Upper lobe of left lung (tissue), 6 donors: Measurements from ENCODE around the gene FGF10. TPM values are rescaled to one million over a fixed set of nuclear protein-coding genes. Genes with fewer than 3 reads are reported as not detected.

Experiments
- ATAC-seq, 2 donors: fragments of 200-7000 bp; cut with Tn5 transposase; one replicate each; pipeline ENCODE4 v1.9.1; 2022; ENCODE audit warnings: mild to moderate bottlenecking in 2 of 2, moderate library complexity in 2 of 2; ENCODE audit not compliant: low FRiP score in 2 of 2
- DNase-seq, 2 donors: peaks; one replicate each; pipeline ENCODE4 v3.0.0-alpha.2; 2019 to 2020
- H3K27ac ChIP-seq, 4 donors: fragments of 200-600 bp; sonication (generic); one replicate each; pipeline ENCODE4 v1.5.1; 2016 to 2019
- H3K27me3 ChIP-seq, 4 donors: fragments of 200-600 bp; sonication (generic); one replicate each; pipeline ENCODE4 v1.5.1; 2017 to 2019
- H3K36me3 ChIP-seq, 4 donors: fragments of 200-600 bp; sonication (generic); one replicate each; pipeline ENCODE4 v1.5.1; 2016 to 2019
- H3K4me1 ChIP-seq, 4 donors: fragments of 200-600 bp; sonication (generic); one replicate each; pipeline ENCODE4 v1.5.1; 2018 to 2019
- H3K4me3 ChIP-seq, 4 donors: fragments of 200-600 bp; sonication (generic); one replicate each; pipeline ENCODE4 v1.5.1; 2017 to 2019; ENCODE audit warnings: mild to moderate bottlenecking in 2 of 4, moderate library complexity in 1 of 4
- H3K9me3 ChIP-seq, 4 donors: fragments of 200-600 bp; sonication (generic); one replicate each; pipeline ENCODE4 v1.5.1; 2018 to 2019
- EP300 ChIP-seq, 4 donors: sonication (generic); formaldehyde crosslinking; IDR thresholded peaks; one replicate each; pipeline ENCODE4 v1.5.1; 2017; ENCODE audit warnings: antibody characterized with exemption in 4 of 4, control low read depth in 2 of 4
- POLR2A ChIP-seq, 4 donors: fragments of 450-650 bp; IDR thresholded peaks; one replicate each; pipeline ENCODE4 v1.5.1; 2016 to 2017; ENCODE audit warnings: antibody characterized with exemption in 4 of 4, mild to moderate bottlenecking in 2 of 4
- POLR2AphosphoS5 ChIP-seq, 2 donors: sonication (generic); formaldehyde crosslinking; IDR thresholded peaks; one replicate each; pipeline ENCODE4 v1.5.1; 2017; ENCODE audit warnings: antibody characterized with exemption in 2 of 2
- WGBS, 2 donors: methylation state at CpG; one replicate each; pipeline ENCODE4 v1.1.5; 2017 to 2018; 5-methylcytosine and 5-hydroxymethylcytosine counted together
- total RNA-seq, 6 donors: library from RNA; depleted of rRNA in 4 of 6; stranded (reverse); fragments of >200 nt in 4 of 6; gene quantifications; one replicate each; pipeline versions ENCODE4 v1.1.0 to v1.2.1, GENCODE V29; 2016 to 2021
- TF ChIP-seq, protein P1 (sequence below), 6 experiments: fragments of 450-650 bp in 4 of 6; fragments of 200-600 bp in 2 of 6; sonication (generic) in 2 of 6; IDR thresholded peaks; one replicate each; pipeline ENCODE4 v1.5.1; 2016 to 2019; ENCODE audit warnings: antibody characterized with exemption in 6 of 6
- donor health status: DM: no; HTN: no; CAD: no; lungs with moderate emphysema.
- donor health status: DM: no; HTN: yes; CAD: no; lungs with severe emphysema.

FGF10 gene
- total RNA-seq, 6 donors from 2014 or later, result 1.1 to 12.6 (median 2.4) TPM

DNA sequence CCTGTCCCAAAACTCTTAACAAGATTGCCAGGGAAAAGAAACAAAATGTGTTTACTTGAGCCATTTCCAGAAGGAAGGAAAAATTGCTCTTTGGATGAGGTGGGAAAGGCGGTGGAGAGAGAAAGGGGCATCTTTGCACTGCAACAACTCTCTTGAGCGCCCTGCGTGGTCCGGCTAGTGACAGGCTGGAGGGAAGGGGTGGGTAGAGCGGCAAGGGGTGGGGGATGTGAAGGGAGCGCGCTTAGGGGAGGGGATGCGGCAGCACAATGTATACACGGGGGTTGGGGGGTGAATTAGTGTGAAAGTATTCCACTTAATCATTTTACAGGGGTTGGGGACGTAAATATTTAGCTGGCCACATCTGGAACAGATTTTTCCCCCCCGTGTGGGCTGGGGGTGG is 1.3 kb downstream of the FGF10 start:
- WGBS, 2 donors, result 4 to 5% methylated on average over 11 of the region's 11 CpGs
- no peak for DNase-seq
- peaks cover 5 to 21% (median 7%) of the 10 kb centered on the region in 4 donors for H3K4me1 ChIP-seq
- H3K36me3 ChIP-seq, result no peaks in the 10 kb centered on the region
- no peak for ATAC-seq
- peaks cover 0 to 2% (median 0%) of the 10 kb centered on the region in 4 donors for H3K27me3 ChIP-seq
- no peaks in the 10 kb centered on the region for H3K9me3 ChIP-seq
- no peak for TF ChIP-seq POLR2A (IDR thresholded peaks at IDR 0.05)
- no peak for TF ChIP-seq POLR2AphosphoS5 (IDR thresholded peaks at IDR 0.05)
- TF ChIP-seq, protein P1, sequence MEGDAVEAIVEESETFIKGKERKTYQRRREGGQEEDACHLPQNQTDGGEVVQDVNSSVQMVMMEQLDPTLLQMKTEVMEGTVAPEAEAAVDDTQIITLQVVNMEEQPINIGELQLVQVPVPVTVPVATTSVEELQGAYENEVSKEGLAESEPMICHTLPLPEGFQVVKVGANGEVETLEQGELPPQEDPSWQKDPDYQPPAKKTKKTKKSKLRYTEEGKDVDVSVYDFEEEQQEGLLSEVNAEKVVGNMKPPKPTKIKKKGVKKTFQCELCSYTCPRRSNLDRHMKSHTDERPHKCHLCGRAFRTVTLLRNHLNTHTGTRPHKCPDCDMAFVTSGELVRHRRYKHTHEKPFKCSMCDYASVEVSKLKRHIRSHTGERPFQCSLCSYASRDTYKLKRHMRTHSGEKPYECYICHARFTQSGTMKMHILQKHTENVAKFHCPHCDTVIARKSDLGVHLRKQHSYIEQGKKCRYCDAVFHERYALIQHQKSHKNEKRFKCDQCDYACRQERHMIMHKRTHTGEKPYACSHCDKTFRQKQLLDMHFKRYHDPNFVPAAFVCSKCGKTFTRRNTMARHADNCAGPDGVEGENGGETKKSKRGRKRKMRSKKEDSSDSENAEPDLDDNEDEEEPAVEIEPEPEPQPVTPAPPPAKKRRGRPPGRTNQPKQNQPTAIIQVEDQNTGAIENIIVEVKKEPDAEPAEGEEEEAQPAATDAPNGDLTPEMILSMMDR (IDR thresholded peaks at IDR 0.05), result no peak
- TF ChIP-seq EP300 (IDR thresholded peaks at IDR 0.05), result no peak
- H3K27ac ChIP-seq, result peak overlapping the region in 2 of 4 donors; percentile 47 to 61
- H3K4me3 ChIP-seq, result peak overlapping the region in 3 of 4 donors; percentile 33 to 54 (median 44)

DNA sequence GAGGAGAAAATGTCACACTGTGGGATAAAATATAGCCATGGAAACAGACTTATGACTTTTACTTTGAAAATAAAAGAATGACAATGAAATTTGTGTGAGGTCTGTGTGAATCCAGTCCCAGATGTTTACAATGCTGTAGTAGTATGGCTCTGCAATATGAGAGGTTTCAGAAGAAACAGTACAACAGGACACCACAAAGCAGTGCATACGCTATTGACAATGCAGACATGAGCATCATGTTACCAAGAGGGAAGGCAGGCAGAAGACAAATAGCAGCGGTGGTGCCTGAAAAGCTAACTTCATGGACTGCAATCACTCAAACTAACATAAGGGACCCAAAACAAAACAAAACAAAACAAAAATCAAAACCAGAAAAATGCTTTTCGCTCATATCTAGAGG is 1.8 kb downstream of the FGF10 start:
- Histone ChIP-seq H3K36me3 (no peaks in the 10 kb centered on the region), H3K4me1 (peaks cover 5 to 21% (median 7%) of the 10 kb centered on the region in 4 donors), H3K27me3 (peaks cover 0 to 2% (median 0%) of the 10 kb centered on the region in 4 donors), H3K4me3 (peak overlapping the region in 3 of 4 donors; percentile 33 to 54 (median 44)), H3K27ac (no peak overlapping the region), H3K9me3 (no peaks in the 10 kb centered on the region)
- ATAC-seq, result no peak
- TF ChIP-seq POLR2A (IDR thresholded peaks at IDR 0.05), result no peak
- TF ChIP-seq POLR2AphosphoS5 (IDR thresholded peaks at IDR 0.05), result no peak
- TF ChIP-seq, protein P1 (IDR thresholded peaks at IDR 0.05), result no peak
- no peak for TF ChIP-seq EP300 (IDR thresholded peaks at IDR 0.05)
- no peak for DNase-seq
- 12 to 15% methylated on average over 3 of the region's 3 CpGs for WGBS, 2 donors

DNA sequence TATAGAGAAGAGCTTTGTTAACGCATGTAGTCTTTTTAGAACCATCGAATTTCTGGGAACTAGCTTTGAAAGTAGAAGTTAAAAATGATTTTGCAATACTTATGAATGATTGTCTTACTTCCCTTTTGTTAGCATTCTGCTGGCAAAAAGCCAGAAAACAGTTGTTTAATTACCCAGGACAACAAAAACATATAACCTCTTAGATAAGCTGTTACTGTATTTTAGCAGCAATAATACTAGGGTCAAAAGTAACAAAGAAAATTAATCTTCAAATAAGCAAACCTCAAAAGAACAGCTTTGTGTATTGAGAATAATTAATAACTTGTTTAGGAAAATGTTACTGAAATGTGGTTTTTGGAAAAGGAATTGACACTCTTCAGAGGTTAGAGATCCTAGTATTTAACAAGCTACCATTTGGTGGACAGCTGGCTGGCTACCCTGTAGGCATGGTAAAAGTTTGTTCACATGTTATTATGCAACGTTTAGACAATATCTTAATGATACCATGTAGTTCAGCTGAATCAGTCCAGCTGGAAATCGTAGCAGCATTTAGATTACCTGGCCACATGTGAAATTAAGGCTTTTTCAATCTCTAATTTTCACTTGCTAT is 3.8 kb downstream of the FGF10 start:
- Histone ChIP-seq H3K9me3 (no peaks in the 10 kb centered on the region), H3K4me3 (no peak overlapping the region), H3K4me1 (peaks cover 5 to 21% (median 7%) of the 10 kb centered on the region in 4 donors), H3K27ac (no peak overlapping the region), H3K36me3 (no peaks in the 10 kb centered on the region), H3K27me3 (peaks cover 0 to 2% (median 0%) of the 10 kb centered on the region in 4 donors)
- DNase-seq (no peak), ATAC-seq (no peak)
- WGBS, 2 donors, result 22 to 25% methylated on average over 4 of the region's 4 CpGs
- no peak for TF ChIP-seq POLR2AphosphoS5 (IDR thresholded peaks at IDR 0.05)
- TF ChIP-seq EP300 (IDR thresholded peaks at IDR 0.05), result no peak
- TF ChIP-seq POLR2A (IDR thresholded peaks at IDR 0.05), result no peak
- TF ChIP-seq, protein P1 (IDR thresholded peaks at IDR 0.05), result no peak

DNA sequence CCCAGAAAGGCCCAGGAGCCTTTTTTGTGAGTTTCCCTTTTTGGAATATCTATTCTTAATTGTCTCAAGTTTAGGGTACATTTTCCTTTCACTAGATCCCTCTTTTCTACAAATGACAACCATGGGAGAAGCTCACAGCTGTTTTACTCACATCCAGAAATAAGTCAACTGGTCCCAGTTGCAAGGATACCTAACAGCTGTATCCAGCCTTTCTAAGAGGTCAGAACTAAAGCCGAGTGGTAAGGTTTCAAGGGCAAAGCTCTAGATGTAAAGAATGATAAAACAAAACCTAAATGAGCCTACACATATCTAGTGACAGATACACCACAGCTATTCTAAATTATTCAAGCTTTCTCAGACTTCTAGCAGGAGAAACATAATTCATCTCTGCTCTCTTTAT is 4.4 kb downstream of the FGF10 start:
- DNase-seq (no peak), ATAC-seq (no peak)
- no peaks in the 10 kb centered on the region for H3K36me3 ChIP-seq
- H3K27me3 ChIP-seq, result peaks cover 0 to 2% (median 0%) of the 10 kb centered on the region in 4 donors
- H3K4me3 ChIP-seq, result no peak overlapping the region
- no peaks in the 10 kb centered on the region for H3K9me3 ChIP-seq
- peaks cover 4 to 18% (median 6%) of the 10 kb centered on the region in 4 donors for H3K4me1 ChIP-seq
- TF ChIP-seq POLR2A (IDR thresholded peaks at IDR 0.05) (no peak), POLR2AphosphoS5 (IDR thresholded peaks at IDR 0.05) (no peak), EP300 (IDR thresholded peaks at IDR 0.05) (no peak)
- TF ChIP-seq, protein P1 (IDR thresholded peaks at IDR 0.05), result no peak
- WGBS, 2 donors, result 23 to 28% methylated on average over 1 of the region's 1 CpG
- H3K27ac ChIP-seq, result no peak overlapping the region

DNA sequence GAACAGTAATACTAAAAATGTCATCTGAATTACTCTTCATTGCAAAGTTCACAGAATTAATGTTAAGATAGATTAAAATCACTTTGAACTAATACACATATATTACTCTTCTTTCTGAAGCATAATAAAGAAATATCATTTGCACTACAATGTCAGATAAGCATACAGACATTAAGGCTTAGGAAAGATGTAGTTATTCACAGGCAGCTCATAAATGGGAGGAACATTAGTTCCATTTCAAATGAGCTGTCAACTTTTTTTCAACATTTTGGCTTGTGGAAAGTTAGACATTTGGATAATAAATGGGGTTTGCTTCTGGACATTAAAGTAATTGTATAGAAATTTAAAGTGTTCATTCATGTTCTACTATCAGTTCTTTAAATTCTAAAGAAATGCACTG is 6.3 kb downstream of the FGF10 start:
- Histone ChIP-seq H3K27me3 (peaks cover 0 to 1% (median 0%) of the 10 kb centered on the region in 4 donors), H3K9me3 (no peaks in the 10 kb centered on the region), H3K4me1 (no peaks in the 10 kb centered on the region), H3K36me3 (no peaks in the 10 kb centered on the region), H3K4me3 (no peak overlapping the region), H3K27ac (no peak overlapping the region)
- DNase-seq, result no peak
- ATAC-seq, result no peak
- TF ChIP-seq EP300 (IDR thresholded peaks at IDR 0.05) (no peak), POLR2A (IDR thresholded peaks at IDR 0.05) (no peak), POLR2AphosphoS5 (IDR thresholded peaks at IDR 0.05) (no peak)
- TF ChIP-seq, protein P1 (IDR thresholded peaks at IDR 0.05), result no peak
